Astrocyte (in vitro differentiated cells and primary cell): ENCODE data around the gene CCL8.

Experiments
- CTCF ChIP-seq: IDR thresholded peaks from 2 replicates; pipeline ENCODE4 v1.5.1; 2011; ENCODE audit warnings: low read depth, mild to moderate bottlenecking, inconsistent platforms, low read length, moderate library complexity; ENCODE audit not compliant: insufficient read depth
- EZH2 ChIP-seq: IDR thresholded peaks from 2 replicates; pipeline ENCODE4 v1.6.1; 2012; ENCODE audit warnings: mild to moderate bottlenecking, low read length, inconsistent platforms; ENCODE audit not compliant: insufficient read depth

- TF ChIP-seq CTCF (no peak), EZH2 (no peak)
These were observed 50.3 kb downstream of the CCL8 start for GRCh38 chr17:34369571-34369970.
